ENCODE results near the gene BLOC1S6.

GRCh38 chr15:45540531-45540930 is 46.6 kb upstream of the BLOC1S6 start:
- TF ChIP-seq USF2 (IDR thresholded peaks at IDR 0.05; ENCODE audit: low read length) (no peak), BRCA1 (IDR thresholded peaks at IDR 0.05; ENCODE audit: low read depth, low read length) (no peak), SP1 (IDR thresholded peaks at IDR 0.05; ENCODE audit: low read depth, low read length) (no peak), CHD2 (IDR thresholded peaks at IDR 0.05; ENCODE audit: low read length) (no peak), CTCF (IDR thresholded peaks at IDR 0.05; ENCODE audit: control extremely low read depth in 1 of 3, insufficient read depth in 1 of 3, low read depth in 1 of 3, low read length in 3 of 3) (no peak), POLR2A (IDR thresholded peaks at IDR 0.05; ENCODE audit: control extremely low read depth in 1 of 2, low read depth in 2 of 2, low read length in 2 of 2) (no peak), POLR2AphosphoS5 (IDR thresholded peaks at IDR 0.05; ENCODE audit: low read depth, low read length) (no peak), SIN3A (conservative IDR thresholded peaks at IDR 0.05 in 1 of 2, IDR thresholded peaks at IDR 0.05 in 1 of 2; ENCODE audit: low read depth in 1 of 2, low read length in 2 of 2) (no peak), CEBPB (IDR thresholded peaks at IDR 0.05; ENCODE audit: low read depth, low read length) (no peak), E2F6 (IDR thresholded peaks at IDR 0.05) (no peak)

Measured in H1 (cell line).